Cortex of kidney (tissue), 1 donor: ENCODE results near the gene ABAT.
"Not testable (repeated sequence)": the region's sequence is repeated elsewhere in the genome, so short reads cannot be mapped to it uniquely, and the experiment has no call there.

ENCODE experiments used
- DNase-seq: peaks from one replicate; lab custom pipeline; 2025; lab: John Stamatoyannopoulos, UW

ABAT gene

DNA sequence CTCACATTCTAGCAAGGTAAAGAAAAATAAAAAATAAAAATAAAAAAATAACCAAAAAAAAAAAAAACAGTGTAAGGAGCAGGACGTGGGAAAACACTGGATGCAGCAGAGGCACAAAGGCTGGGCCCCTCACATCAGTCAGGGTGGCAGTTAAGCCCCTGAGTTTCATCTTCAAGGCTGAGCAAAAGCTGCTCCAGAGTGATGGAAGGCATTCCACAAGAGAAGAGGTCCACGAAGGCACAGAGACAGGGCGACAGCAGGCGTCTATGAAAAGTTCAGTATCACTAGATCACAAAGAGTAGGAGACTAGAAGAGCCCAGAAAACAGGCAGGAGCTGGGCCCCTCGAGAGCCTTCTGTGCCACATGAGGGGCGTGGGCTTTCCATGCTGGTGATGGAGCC is 111.0 kb downstream of the ABAT start:
- DNase-seq: no peak

DNA sequence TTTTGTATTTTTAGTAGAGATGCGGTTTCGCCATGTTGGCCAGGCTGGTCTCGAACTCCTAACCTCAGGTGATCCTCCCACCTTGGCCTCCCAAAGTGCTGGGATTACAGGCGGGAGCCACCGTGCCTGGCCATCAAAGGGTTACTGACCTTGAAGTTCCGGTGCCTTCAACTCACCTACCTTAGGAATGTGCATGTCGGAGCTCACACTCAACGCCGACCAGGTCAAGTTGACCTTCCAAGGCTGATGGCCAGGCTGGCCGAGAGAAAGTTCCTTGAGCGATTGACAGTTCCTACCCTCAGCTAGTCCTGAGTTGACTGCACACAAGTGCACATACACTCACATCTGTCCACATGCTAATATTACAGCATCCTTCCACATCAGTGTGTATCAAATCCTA is 111.9 kb downstream of the ABAT start:
- not testable (repeated sequence) for DNase-seq

DNA sequence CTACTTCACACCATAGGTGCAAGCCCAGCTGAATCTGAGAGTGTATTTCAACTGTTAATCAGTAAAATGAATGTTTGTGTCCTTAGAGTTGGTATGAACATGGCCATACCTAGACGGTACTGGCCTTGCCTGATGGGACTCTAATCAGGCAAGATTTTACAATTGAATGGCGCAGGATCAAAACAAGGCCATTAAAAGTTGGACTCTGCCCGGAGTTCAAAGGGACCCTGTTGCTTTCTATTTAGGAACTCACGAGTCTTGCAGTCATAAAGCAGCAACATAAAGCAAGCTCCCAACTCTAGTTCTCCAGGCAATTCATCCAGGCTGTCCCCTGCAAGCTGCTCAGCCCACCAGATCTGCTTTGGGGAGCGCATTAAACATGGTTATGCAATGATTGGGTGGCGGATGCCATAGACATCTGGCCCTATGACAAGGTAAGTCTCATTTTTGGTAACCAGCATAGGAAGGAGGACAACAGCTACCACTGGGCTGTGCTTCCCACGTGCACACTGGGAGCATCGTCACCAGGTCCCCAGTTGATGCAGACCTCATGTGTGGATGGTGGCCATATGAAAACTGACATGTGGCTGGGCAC is 114.3 kb downstream of the ABAT start:
- no peak for DNase-seq

DNA sequence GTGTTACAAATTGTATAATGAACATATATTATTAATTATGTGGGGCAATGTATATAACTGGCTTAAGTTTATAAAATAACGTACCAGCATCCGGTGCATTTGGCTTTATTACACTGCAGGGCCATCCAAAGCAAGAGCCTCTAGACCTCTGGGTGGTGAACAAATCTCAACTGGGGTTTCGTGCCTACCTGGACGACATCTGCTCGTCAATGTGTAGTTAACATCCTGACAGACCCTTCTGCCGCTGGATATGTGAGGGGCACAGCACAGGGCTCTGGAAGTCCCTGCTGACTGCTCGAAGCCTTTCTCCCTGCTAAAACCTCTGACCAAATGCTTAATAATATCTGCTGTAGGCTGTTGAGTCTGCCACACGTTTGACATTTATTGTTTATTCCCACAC is 120.7 kb downstream of the ABAT start:
- no peak for DNase-seq

- no peak for DNase-seq
Observed at GRCh38 chr16:8795818-8796217, 121.4 kb downstream of the ABAT start.

GRCh38 chr16:8796469-8797363 is 122.3 kb downstream of the ABAT start:
- no peak for DNase-seq

- DNase-seq: peak; percentile 34
Observed at GRCh38 chr16:8797364-8798173, 123.2 kb downstream of the ABAT start, which contains the start of the genes PMM2 and TMEM186. Gene PMM2, plus strand, starts transcription at chr16:8797839. Its CDS starts 44 bp downstream, at chr16:8797883. Gene TMEM186, minus strand, starts transcription at chr16:8797639. Its CDS starts 25 bp downstream, at chr16:8797614.

DNA sequence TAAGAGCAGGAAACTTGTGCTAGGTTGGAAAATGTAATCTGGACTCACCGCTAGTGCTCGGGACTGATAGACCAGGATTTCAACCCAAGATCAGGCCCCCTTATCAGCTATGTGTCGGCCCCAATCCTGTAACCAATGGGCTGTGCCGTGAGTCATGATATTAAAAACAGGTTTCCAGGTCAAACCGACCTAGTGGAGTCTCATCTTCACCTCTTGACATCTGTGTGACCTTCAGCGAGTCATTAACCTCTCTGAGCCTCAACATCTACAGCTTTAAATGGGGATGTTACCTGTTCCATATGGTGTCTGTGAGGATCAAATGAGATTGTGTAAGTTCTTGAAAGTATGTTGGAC is 123.7 kb downstream of the ABAT start:
- no peak for DNase-seq

- DNase-seq: no peak
Observed at GRCh38 chr16:8798535-8799157, 124.2 kb downstream of the ABAT start.

- no peak for DNase-seq
Observed at GRCh38 chr16:8801701-8802100, 127.3 kb downstream of the ABAT start.

GRCh38 chr16:8803733-8804132 is 129.3 kb downstream of the ABAT start:
- not testable (repeated sequence) for DNase-seq

GRCh38 chr16:8804313-8804712 is 129.9 kb downstream of the ABAT start:
- DNase-seq: no peak

DNA sequence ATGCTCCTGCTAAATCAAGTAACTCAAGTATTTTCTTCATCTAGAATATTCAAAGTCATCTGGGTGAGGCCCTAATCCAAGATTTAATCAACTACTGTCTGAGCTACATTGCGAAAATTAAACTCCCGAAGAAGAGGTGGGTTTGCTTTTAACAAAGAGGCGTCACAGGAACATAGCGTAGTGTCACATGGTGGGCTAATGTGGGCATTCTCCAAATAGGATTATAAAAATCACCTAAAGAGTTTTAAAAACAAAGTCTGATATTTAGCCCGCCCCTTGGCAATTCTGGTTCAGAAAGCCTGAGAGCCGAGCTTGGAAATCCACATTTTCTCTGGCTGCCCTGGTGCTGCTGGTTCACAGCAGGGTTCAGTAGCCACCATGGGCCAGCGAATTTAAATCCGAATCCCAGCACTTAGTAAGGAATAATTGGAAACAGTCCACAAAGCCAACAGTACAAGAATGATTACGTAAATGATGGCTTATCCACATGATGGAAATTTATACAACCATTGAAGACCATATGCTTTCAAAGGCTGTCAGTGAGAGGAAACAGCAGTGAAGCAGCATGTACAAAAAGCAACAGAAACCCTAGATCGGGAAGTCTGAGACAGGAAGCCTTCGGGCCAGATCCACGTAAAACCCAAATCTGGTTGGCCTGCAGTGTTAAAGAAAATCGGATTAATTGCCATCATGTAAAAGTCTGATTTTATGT is 132.0 kb downstream of the ABAT start:
- no peak for DNase-seq

DNA sequence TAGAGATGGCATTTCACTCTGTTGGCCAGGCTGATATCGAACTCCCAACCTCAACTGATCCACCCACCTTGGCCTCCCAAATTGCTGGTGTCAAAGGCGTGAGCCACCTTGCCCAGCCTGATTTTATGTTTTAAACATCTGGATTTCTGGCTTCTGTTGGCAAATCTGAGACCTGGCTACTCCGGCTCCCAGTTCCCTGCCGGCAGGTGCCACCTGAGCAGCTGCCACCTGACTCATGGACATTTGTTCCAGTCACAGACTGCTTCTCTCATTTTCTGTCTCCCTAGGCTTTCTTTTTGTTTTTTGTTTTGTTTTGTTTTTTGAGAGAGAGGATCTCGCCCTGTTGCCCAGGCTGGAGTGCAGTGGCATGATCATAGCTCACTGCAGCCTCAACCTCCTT is 132.8 kb downstream of the ABAT start:
- no peak for DNase-seq

GRCh38 chr16:8808009-8808408 is 133.6 kb downstream of the ABAT start:
- DNase-seq: no peak

GRCh38 chr16:8808613-8809353 is 134.4 kb downstream of the ABAT start:
- no peak for DNase-seq

- DNase-seq: no peak
Observed at GRCh38 chr16:8812162-8812843, 137.9 kb downstream of the ABAT start.

GRCh38 chr16:8814095-8814806 is 139.8 kb downstream of the ABAT start:
- no peak for DNase-seq

DNA sequence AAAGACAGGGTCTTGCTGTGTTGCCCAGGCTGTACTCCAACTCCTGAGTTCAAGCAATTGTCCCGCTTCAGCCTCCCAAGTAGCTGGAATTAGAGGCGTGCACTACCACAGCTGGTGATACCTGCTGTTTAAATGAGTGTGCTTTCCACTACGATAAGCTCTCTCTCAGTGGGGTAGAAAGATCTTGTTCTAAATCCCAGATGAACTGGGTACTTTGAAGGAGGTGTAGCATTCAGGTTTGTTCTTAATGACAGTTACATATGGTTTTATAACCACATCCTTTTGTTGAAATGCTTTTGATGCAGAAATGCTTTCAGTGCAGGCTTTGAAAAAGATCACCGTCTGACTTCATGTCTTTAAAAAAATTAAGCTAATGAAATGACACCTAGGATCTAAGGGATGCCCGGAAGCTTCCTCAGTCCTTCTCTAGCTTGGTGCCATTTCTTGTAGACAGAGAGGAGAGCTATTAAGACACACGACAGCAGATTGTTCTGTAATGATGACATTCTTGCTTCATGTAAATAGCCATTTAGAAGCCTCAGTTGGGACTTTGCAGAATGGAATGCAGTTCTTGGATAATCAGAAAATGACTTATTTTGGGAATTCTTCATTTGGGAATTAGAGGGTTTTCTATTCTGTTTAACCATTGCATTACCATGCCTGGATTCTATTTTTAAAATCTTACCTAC is 142.7 kb downstream of the ABAT start:
- DNase-seq: no peak
